Right renal pelvis (tissue), 4 donors: ENCODE results near the gene MAPKAP1. TPM values are rescaled to one million over a fixed set of nuclear protein-coding genes. Genes with fewer than 3 reads are reported as not detected.

Experiments used
- DNase-seq, 4 donors: peaks; one replicate each; pipeline ENCODE4 v3.0.0-alpha.2; 2013; ENCODE audit warnings: low read depth in 4 of 4, low spot score in 3 of 4, missing footprints in 1 of 4
- polyA plus RNA-seq, 4 donors: library from polyadenylated mRNA; unstranded; fragments of 120-200 nt; gene quantifications; one replicate each; pipeline ENCODE4 v1.2.1, GENCODE V29; 2013; ENCODE audit not compliant: insufficient read length in 4 of 4

MAPKAP1 gene
- polyA plus RNA-seq = 10 to 100 TPM; 76.0 to 94.0 (median 90.7) TPM

DNA sequence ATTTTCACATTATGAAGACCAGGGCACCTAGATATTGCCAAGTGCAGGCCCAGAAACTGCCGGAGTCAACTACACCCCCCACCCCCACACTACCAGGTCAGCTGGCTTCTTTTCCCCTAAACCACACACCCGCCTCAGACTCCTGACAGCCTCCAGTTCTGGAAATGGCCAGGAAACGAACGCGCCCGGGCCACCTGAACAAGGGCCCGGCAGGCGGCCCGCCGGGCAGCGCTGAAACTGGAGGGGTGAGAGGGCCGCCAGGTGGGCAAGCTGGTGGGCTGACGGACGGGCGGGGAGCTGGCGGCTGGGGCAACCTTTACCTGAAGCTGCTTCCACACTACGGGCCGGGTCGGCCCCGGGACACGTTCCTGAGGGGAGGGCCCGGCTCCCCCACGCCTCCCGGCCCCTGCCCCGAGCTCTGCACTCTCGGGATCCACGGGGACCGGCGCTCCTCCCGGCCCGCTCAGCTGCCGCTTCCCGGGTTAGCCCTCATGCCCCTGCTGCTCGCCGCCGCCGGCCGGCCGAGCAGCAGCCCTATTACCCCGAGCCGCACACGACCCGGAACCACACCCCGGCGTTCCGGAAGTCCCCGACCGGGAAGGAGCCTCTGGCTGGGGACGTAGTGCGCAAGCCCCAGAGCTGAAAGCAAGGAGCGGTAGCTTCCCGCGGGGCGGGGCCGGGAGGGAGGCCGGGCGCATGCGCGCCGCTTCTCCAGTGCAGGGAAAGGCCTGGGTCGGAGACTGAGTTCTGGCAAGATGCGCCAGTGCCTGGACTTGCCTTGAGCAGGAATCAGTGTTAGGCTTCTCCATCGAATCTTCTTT, at the start of gene MAPKAP1:
Gene MAPKAP1 (minus strand): TSS at position 558 of the 821 bp plus-strand sequence. CDS start 34,634 bp downstream, outside the sequence.
- DNase-seq = peak; percentile 85 to 90 (median 88)

DNA sequence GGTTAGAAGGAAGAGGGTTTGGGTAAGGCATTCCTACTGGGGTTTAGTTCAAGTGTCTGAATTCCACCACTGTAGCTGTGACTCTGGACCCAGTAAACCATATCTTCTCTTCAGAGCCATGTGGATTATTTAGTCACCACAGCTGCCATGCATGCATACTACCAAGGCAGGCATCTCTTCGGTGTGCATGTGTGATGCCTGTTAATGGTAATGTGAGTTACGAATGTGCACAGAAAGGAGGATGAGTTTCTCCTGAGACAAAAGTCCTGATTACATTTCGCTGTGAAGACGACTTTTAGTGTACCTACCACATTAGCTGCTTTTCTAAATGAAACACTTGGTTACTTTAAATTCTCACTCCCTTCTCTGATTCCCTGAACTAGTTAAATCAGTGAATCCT, 49.5 kb upstream of the MAPKAP1 start:
- no peak for DNase-seq

DNA sequence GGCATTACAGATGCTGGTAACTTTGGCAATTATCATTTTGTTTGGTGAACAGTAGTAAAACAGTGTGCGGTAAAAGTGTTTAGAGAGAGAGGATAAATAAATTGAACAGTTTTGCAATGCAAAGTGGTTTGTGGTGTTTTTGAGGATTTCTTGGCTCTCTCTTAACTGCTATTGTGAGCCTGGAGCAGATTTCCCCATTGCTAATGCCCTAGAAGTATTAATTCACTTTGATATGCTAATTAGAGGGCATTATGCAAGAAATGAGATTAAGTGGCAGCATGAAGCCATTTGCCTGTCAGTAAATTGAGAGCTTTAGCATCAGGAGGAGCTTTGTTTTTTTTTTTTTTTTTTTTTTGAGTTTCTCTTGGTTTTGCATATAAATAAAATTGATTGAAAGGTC, 48.3 kb upstream of the MAPKAP1 start:
- DNase-seq = no peak

DNA sequence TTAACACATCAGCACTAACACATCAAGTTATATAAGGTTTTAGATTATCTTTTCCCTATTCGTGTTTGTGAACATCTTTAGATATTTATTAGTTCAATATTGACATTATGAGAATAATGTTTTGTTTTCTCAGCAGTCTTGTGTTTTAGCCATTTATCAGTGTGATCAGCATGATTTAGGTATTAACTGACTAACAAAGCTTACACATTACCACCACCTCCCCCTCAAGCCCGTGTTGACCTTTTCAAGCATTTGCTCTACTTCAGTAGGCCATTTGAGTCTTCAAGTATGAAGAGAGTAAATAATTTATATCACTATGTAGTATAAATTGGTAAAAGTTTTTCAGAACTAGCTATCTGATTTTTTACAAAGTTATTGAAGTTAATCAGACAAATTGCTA, 47.1 kb upstream of the MAPKAP1 start:
- DNase-seq = no peak

DNA sequence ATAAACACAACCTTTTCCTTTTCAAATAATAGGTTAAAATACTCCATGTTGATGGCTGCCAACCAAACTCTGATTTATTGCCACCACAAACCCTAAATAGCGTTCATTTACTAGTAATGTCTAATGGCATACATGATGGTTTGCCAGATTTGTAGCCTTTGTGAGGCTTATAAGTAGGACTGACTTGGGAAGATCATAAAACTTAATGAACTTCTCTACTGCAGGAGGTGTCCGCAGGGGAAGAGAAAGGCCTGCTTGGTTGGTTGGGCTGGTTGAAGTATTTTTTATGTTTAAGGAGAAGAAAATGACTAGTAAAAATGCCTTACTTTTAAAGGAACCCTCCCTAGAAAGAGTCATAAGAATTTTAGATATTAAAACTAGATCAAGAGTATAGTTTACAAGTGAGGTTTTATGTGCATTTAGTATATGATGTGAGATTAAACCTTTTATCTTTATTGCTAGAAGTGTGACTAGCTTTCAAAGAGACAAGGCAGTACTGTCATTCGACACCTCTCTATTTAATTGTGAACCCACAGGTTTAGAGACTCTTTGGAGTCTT, 45.1 kb upstream of the MAPKAP1 start:
- no peak for DNase-seq

DNA sequence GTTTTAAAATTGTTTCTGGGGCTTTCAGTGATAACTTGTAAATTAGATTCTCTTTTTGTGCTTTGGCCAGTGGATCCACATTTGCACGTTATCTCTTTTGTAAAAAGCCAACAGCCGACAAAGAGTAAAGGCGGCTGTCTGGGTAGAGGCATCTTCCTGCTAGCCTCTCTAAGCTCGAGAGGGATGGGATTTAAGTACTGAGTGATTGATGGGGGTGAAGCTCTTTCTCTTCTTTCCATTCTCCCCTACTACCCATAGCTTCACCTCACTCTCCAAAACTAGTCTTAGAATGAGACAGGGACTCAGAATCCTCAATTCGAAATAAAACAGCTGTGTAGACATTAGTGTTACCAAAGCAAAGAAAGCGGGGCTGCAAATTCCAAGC, 43.6 kb upstream of the MAPKAP1 start:
- no peak for DNase-seq

DNA sequence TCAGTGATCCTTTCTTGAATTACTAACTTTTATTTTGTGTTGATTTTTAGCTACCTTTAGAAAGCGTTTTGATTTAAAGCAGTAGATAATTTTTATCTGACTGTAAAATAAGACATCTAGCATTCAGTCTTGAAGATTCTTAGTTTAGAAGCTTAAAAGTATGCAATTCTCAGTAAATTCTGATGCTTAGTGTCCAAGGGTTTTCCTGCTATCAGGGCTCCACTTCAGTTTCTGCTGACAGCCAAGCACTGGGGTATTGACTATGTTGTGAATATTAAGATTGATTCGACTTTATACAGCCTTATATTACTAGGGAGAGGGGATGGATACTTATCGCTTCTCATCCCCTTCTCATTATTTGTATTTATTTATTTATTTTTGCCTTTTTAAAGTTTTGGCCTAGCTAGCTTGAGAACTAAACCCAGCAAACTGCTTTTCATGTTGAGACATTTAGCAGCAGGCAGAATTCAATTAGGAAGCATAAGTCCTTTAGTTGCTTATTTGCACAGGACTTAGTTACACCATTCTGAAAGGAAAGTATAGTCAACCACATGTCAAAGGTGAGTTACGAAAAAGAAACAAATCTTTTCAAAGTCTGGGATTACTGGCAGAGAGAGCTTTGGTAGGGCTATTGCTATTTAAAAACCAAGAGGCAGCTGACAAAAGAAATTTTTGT, 43.1 kb upstream of the MAPKAP1 start:
- DNase-seq = no peak

DNA sequence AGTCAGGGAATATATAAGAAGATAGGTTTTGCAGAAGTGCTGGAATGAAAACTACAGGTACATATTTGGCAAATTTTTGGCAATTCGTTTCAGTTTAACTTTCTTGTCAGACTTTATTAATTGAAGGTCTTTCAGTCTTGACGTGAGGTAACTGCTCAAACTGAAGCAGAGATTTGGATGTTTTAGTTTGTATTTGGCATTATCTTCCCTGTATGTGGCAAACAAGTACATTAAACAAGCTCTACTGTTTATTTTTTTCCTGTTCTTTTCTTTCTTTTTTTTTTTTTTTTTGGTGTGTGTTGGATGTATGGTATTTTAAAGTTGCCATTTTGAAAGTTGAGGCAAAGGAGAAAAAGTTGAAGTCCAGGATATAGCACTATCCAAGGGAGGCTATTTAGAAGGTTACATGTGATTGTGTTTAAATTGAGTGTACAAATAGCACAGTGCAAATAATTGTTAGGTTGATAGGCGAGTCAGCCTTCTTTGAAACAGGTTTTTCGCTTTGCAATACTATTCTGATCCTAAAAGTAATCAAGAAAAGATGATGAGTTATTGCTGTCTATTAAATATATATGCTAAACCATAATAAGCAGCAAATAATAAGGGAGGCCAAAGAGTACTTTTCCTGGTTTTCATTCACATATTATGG, 42.4 kb upstream of the MAPKAP1 start:
- DNase-seq = no peak

DNA sequence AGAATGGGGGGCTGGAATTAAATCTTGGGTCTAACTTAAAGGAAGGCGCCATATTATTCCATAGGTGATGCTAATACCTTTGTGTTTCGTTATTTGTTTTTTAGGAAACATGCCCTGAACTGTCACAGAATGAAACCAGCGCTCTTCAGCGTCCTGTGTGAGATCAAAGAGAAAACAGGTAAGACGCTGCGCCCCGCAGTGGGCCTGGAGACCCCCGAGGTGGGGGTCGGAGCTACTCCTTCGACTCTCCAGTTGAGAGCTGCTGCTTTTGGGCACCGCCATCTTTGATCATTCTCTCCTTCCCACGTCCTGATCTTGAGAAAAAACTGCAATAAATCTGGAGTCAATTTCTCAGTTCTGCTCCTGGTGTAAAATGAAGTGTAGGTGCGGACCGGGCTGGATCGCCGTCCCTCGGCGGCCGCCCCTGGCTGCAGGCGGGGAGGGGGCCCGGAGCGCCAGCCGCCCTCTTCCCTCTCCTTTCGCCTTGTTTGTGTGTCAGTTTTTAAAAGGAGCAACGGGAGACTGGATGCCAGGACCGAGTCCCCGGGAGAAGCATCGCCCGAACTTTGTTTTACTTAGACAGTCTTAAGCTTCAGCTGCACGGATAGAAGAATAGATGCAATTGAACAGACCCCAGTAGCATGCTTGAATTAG, 41.6 kb upstream of the MAPKAP1 start:
- no peak for DNase-seq

DNA sequence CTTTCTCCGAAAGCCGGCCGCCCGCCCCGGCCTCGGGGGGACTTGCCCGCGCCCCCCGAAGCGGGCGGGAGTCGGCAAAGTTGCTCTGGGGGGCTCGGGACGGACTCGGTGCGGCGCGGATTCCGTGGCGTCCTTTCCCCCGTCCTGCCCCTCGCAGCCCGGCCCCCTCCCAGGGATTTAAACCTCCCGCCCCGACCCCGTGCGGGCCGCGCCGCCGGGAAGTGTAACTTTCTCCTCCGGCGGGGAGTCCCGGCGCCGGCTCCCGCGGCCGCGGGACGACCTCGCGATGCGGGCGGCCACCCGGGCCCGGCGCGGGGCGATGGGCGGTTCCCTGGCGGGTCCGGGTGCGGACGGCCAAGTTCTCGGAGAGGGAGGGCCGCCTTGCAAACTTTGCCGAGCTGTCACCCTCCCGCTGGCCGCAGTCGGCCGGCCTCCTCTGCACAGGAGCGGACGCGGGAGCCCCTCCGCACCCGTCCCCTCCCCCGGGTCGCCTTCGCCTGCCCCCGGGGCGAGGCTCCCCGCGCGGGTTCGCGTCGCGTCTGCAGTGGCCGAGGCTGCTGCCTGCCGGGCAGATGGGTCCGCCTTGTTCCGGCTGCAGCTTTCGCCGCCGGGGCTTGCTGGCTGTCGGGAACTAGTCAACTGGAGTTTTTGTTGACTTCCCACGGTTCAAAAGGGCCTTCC, 40.9 kb upstream of the MAPKAP1 start:
- no peak for DNase-seq

DNA sequence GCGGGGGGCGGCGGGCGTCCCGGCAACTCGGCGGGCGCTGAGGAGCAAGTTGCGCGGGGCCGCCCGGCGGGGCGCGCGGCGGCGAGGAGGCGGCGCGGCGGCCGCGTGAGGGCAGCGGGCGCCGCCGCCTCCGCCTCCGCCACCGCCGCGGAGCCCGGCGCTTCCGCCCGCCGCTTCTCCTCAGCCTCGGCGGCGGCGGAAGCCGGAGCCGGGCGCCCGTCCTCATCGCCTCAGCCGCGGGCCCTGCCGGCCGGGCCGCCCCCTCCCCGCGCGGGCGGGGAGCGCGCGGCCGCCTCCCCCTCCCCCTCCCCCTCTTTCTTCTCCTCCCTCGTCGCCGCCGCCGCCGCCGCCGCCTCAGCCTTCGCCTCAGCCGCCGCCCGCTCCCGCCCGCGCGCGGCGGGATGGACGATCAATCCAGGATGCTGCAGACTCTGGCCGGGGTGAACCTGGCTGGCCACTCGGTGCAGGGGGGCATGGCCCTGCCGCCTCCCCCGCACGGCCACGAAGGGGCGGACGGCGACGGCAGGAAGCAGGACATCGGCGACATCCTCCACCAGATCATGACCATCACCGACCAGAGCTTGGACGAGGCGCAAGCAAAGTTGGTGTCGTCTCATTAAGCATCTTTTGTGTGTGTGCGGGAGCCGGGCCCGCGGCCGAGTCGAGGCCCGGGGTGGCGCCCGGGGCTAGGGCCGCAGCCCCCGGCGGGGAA, 40.2 kb upstream of the MAPKAP1 start, which contains the start of gene PBX3:
Gene PBX3 (plus strand): TSS at position 321 of the 712 bp plus-strand sequence.
- no peak for DNase-seq

DNA sequence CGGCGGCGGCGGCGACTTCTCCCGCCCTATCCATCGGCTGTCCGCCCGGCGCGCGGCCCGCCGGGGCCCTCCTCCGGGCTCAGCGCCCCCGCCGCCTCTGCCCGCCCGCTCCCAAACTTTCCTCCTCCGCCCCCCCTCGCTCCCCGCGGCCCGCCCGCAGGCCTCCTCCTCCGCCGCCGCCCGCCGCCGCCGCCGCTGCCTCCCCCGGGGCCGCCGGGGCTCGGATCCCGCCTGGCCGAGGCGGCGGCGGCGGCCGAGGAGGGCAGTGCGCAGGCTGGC, 39.7 kb upstream of the MAPKAP1 start:
- DNase-seq = no peak

DNA sequence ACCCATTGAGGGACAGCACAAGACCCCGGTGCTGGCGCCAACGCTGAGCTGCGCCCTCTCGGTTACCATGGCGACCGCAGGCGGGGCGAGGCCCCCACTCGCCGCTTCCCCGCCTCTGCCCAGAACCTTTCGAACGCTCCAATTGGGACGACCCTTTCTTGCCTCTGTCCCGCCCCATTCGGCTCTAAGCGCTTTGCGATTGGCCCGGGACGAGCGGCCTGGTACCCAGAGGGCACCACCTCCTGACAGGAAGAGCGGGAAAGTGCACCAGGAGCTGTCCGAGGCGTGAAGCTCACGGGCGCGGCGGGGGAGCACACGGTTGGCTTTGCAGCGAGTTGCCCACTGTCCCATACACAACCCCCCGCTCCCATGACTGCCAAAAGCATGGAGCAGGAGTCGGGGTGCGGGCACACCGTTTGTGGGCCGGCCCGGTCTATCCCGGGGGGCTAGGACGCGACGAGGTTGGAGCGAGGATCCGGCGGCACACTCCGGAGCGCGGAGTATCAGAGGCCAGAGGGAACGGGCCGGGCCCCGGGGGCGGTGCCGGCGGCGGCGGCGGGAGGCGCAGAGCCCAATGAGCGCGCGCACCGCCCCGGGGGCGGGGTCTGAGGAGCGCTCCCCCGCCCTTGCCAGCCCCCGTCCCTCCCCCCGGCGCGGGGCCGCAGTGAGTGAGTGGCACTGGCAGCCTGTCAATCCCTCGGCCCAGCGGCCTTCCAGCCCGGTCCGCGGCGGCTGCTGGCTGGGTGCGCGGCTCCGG, 39.2 kb upstream of the MAPKAP1 start:
- peak; percentile 76 to 88 (median 84) for DNase-seq

DNA sequence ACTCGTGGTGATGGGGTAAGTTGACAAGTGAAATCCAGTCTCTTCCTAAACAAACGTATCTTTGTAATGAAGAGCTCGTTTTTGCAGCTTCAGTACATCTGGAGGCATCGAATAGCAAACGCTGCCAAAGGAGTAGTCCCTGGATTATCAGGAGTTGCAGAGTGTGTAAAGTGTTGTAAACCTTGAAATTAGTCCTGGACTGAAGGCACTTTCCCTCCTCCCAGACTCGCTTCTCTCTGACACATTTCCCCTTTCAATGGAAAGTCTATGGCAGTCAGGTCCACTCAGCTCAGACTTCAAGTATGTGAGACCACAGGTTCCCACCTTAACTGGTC, 38.6 kb upstream of the MAPKAP1 start:
- no peak for DNase-seq

DNA sequence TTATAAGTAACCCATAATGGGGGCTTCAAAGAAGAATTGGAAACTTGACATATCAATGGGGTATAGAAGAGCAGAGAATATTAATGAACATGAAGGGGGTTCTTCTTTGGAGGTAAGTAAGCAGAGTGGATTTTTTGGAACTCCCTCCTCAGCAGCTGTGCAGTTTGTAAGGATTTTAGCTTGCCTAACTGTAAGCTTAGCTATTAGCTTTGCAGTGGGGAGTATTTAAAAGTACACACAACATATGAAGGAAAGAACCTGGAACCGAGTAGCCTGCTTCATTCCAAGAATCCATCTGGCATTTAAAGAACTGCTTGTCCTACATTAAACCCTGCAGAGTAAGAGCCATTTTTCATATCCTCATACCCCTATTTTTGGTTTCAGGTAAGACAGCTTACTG, 38.0 kb upstream of the MAPKAP1 start:
- DNase-seq = no peak

DNA sequence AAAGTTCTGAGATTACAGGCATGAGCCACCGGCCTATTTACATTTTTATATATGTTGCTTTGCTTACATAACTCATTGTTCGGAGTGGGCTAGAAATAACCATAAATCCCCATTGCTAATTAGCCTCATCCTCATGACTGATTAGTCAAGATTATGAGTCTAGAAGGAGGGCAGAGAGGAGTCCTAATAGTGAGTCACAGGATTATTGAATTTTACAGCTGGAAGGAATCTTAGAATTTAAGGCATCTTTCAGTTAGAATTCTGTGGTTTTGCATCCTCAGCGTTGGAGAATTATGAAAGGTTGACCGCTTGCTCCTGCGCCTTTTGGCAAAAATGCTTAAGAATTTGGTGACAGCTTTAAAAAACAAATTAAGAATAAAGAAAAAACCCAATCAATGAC, 37.6 kb upstream of the MAPKAP1 start:
- no peak for DNase-seq

DNA sequence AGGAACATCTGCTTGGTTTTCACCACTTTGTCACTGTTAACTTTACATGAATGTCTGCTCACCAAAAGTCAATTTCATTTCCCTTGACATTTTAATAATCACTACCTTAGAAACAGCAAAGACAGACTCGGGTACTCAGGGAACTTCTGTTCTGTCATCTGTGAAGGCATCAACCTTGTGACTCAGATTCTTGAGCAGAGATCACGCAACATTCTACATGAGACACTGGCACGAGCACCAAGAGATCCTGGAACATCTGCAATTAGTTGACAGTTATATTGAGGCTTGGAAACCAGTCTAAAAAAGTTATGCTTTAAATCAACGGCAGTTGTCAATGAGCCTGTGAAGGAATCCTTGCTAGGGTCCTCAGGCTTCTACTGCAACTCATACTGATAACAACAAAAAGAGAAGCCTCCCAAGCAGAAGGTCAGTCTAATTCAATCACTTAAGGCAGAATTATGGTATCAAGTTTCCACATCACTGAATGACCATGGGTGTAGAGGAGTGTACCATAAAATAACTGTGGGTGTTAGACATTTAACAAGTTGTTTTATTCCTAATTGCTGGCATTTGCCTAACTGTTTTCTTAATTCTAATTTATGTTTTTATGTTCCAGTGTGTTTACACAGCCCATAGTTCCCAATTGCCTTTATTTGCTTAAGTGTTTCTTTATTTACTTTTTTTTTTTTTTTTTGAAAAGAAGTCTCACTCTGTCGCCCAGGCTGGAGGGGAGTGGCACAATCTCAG, 36.8 kb upstream of the MAPKAP1 start:
- no peak for DNase-seq

DNA sequence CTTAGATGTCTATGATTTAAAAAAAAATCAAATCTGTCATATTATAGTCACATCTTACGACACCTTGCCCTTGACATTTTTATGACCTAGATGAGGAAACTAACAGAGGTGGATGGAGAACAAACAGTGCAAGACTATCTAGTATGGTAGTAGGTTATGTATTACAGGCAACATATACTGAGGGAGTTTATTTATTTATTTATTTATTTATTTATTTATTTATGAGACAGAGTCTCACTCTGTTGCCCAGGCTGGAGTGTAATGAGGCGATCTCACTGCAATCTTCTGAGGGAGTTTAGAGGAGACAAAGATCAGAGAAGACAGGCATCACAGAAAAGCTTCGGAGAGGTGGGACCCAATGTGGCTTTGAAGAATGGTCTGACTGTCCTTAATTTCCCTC, 35.6 kb upstream of the MAPKAP1 start:
- DNase-seq = no peak
